CD14-positive monocyte (primary cell): ENCODE measurements around the gene RTN1. TPM values are rescaled to one million over a fixed set of nuclear protein-coding genes. Genes with fewer than 3 reads are reported as not detected.
A peak's percentile ranks its signal among the peaks of the same experiment; 100 is the strongest.

Experiments used
- DNase-seq, 3 donors: peaks; one replicate each; pipeline ENCODE4 v3.0.0-alpha.2; 2011 to 2022
- H2AFZ ChIP-seq: 2 replicates; pipeline ENCODE4 v1.6.0; 2012; ENCODE audit warnings: mild to moderate bottlenecking, low read depth, low read length, inconsistent platforms; ENCODE audit not compliant: insufficient read depth, poor library complexity, severe bottlenecking
- H3K27ac ChIP-seq, 2 donors: 1 replicate in 1 of 2; 2 replicates in 1 of 2; pipeline ENCODE4 v1.5.1; 2012 to 2013; ENCODE audit warnings: low read length in 2 of 2, control low read depth in 1 of 2, inconsistent platforms in 1 of 2, low read depth in 1 of 2, mild to moderate bottlenecking in 1 of 2
- H3K27me3 ChIP-seq, 2 donors: one replicate each; pipeline versions ENCODE4 v1.6.0 to v1.6.1; 2011 to 2013; ENCODE audit warnings: low read length in 2 of 2; ENCODE audit not compliant: control insufficient read depth in 2 of 2, insufficient read depth in 2 of 2
- H3K36me3 ChIP-seq, 2 donors: replicated peaks in 1 of 2; 1 replicate in 1 of 2; 2 replicates in 1 of 2; pipeline versions ENCODE4 v1.5.1 to v1.6.1; 2012 to 2013; ENCODE audit warnings: low read length in 2 of 2, control low read depth in 1 of 2, inconsistent platforms in 1 of 2, mild to moderate bottlenecking in 1 of 2; ENCODE audit not compliant: insufficient read depth in 2 of 2, control insufficient read depth in 1 of 2
- H3K4me1 ChIP-seq, 2 donors: 1 replicate in 1 of 2; 2 replicates in 1 of 2; pipeline versions ENCODE4 v1.5.1 to v1.6.1; 2012 to 2013; ENCODE audit warnings: low read length in 2 of 2, control low read depth in 1 of 2, inconsistent platforms in 1 of 2, mild to moderate bottlenecking in 1 of 2, moderate library complexity in 1 of 2; ENCODE audit not compliant: insufficient read depth in 2 of 2, control insufficient read depth in 1 of 2
- H3K4me2 ChIP-seq: replicated peaks from 2 replicates; pipeline ENCODE3; 2012; ENCODE audit warnings: low read length, moderate library complexity, mild to moderate bottlenecking; ENCODE audit not compliant: poor library complexity, severe bottlenecking; ENCODE audit errors: extremely low read depth
- H3K4me3 ChIP-seq, 3 experiments: fragments of 200-600 bp in 1 of 3; sonication (generic) in 1 of 3; replicated peaks in 1 of 3; 1 replicate in 2 of 3; 2 replicates in 1 of 3; pipeline ENCODE4 v1.5.1; 2011 to 2013; ENCODE audit warnings: low read length in 3 of 3, mild to moderate bottlenecking in 3 of 3, control low read depth in 2 of 3, low read depth in 2 of 3, inconsistent platforms in 1 of 3, moderate library complexity in 1 of 3
- H3K79me2 ChIP-seq: 2 replicates; pipeline ENCODE4 v1.6.0; 2012; ENCODE audit warnings: mild to moderate bottlenecking, control low read depth, inconsistent platforms, low read length, moderate library complexity; ENCODE audit not compliant: insufficient read depth
- H3K9ac ChIP-seq: 2 replicates; pipeline ENCODE4 v1.6.0; 2017; ENCODE audit warnings: low read length, mild to moderate bottlenecking; ENCODE audit not compliant: insufficient read depth, poor library complexity, severe bottlenecking
- H3K9me3 ChIP-seq, 2 donors: replicated peaks in 1 of 2; 1 replicate in 1 of 2; 2 replicates in 1 of 2; pipeline versions ENCODE4 v1.5.1 to v1.6.1; 2012 to 2013; ENCODE audit warnings: low read length in 2 of 2, control low read depth in 1 of 2; ENCODE audit not compliant: control insufficient read depth in 1 of 2, insufficient read depth in 1 of 2
- H4K20me1 ChIP-seq: 2 replicates; pipeline ENCODE4 v1.6.0; 2012; ENCODE audit warnings: mild to moderate bottlenecking, low read length, control low read depth, moderate library complexity; ENCODE audit not compliant: insufficient read depth
- H3K27ac Mint-ChIP-seq, 7 donors: one replicate each; pipeline ENCODE4 v1.8.0; 2020; ENCODE audit warnings: mild to moderate bottlenecking in 7 of 7, mixed read lengths in 7 of 7, moderate library complexity in 6 of 7, inconsistent platforms in 2 of 7
- H3K27me3 Mint-ChIP-seq, 3 donors: one replicate each; pipeline ENCODE4 v1.8.0; 2021 to 2022; ENCODE audit warnings: low read depth in 3 of 3, mild to moderate bottlenecking in 3 of 3, mixed read lengths in 3 of 3, moderate library complexity in 3 of 3, inconsistent platforms in 1 of 3
- H3K36me3 Mint-ChIP-seq, 2 donors: one replicate each; pipeline ENCODE4 v1.8.0; 2020; ENCODE audit warnings: mixed read lengths in 2 of 2, inconsistent platforms in 1 of 2, mild to moderate bottlenecking in 1 of 2
- H3K4me1 Mint-ChIP-seq: one replicate; pipeline ENCODE4 v1.8.0; 2020; ENCODE audit warnings: mild to moderate bottlenecking, mixed read lengths
- H3K4me3 Mint-ChIP-seq, 2 donors: one replicate each; pipeline ENCODE4 v1.8.0; 2020; ENCODE audit warnings: mild to moderate bottlenecking in 2 of 2, mixed read lengths in 2 of 2, moderate library complexity in 1 of 2
- H3K9me3 Mint-ChIP-seq, 7 donors: one replicate each; pipeline ENCODE4 v1.8.0; 2020 to 2022; ENCODE audit warnings: mixed read lengths in 7 of 7, mild to moderate bottlenecking in 6 of 7, moderate library complexity in 6 of 7, inconsistent platforms in 2 of 7
- WGBS: methylation state at CpG from one replicate; pipeline ENCODE4 v1.1.5; 2013; ENCODE audit warnings: missing lambda C conversion rate; ENCODE audit not compliant: insufficient coverage; 5-methylcytosine and 5-hydroxymethylcytosine counted together
- intact Hi-C, 2 donors: fragments of 100-400 bp; cut with micrococcal nuclease; formaldehyde crosslinking; loops; one replicate each; pipeline versions ENCODE4 v1.15.0 to v1.15.1; 2023
- polyA plus RNA-seq, 3 donors: library from polyadenylated mRNA; depleted of rRNA in 1 of 3; unstranded in 2 of 3; stranded (reverse) in 1 of 3; fragments of 300-500 nt in 2 of 3; fragments of >200 nt in 1 of 3; fragmentation: Illumina TruSeq in 2 of 3; gene quantifications; 1 replicate in 2 of 3; 2 replicates in 1 of 3; pipeline ENCODE4 v1.2.3, GENCODE V29; 2012 to 2021
- TF ChIP-seq, protein P1 (sequence below): fragments of 200-600 bp; IDR thresholded peaks from one replicate; pipeline ENCODE4 v1.8.0; 2022; ENCODE audit warnings: antibody characterized with exemption, mild to moderate bottlenecking

The RTN1 gene
- polyA plus RNA-seq, 3 donors = 40.2 to 75.1 (median 55.0) TPM

GRCh38 chr14:59771577-59771976, 99.0 kb downstream of the RTN1 start:
- no peaks in the 10 kb centered on the region for H3K79me2 ChIP-seq
- peaks cover 0 to 1% (median 0%) of the 10 kb centered on the region in 3 donors for H3K27me3 Mint-ChIP-seq
- no peaks in the 10 kb centered on the region for H3K9me3 ChIP-seq
- no peak overlapping the region for H3K4me3 Mint-ChIP-seq
- no peak overlapping the region for H3K27ac Mint-ChIP-seq
- peaks cover 7 to 17% of the 10 kb centered on the region in 2 donors for H3K4me1 ChIP-seq
- H3K4me2 ChIP-seq = no peak overlapping the region
- H4K20me1 ChIP-seq = peaks cover 37% of the 10 kb centered on the region
- H3K4me3 ChIP-seq = no peak overlapping the region
- no CpG with 5 or more reads among the region's 2 CpGs for WGBS
- H3K36me3 Mint-ChIP-seq = peaks cover 0 to 2% of the 10 kb centered on the region in 2 donors
- H3K4me1 Mint-ChIP-seq = peaks cover 14% of the 10 kb centered on the region
- intact Hi-C loops = no loop called here
- no peak overlapping the region for H3K27ac ChIP-seq
- H2AFZ ChIP-seq = no peak overlapping the region
- TF ChIP-seq, protein P1, sequence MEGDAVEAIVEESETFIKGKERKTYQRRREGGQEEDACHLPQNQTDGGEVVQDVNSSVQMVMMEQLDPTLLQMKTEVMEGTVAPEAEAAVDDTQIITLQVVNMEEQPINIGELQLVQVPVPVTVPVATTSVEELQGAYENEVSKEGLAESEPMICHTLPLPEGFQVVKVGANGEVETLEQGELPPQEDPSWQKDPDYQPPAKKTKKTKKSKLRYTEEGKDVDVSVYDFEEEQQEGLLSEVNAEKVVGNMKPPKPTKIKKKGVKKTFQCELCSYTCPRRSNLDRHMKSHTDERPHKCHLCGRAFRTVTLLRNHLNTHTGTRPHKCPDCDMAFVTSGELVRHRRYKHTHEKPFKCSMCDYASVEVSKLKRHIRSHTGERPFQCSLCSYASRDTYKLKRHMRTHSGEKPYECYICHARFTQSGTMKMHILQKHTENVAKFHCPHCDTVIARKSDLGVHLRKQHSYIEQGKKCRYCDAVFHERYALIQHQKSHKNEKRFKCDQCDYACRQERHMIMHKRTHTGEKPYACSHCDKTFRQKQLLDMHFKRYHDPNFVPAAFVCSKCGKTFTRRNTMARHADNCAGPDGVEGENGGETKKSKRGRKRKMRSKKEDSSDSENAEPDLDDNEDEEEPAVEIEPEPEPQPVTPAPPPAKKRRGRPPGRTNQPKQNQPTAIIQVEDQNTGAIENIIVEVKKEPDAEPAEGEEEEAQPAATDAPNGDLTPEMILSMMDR = no peak
- no peaks in the 10 kb centered on the region for H3K9me3 Mint-ChIP-seq
- no peaks in the 10 kb centered on the region for H3K27me3 ChIP-seq
- H3K36me3 ChIP-seq = no peaks in the 10 kb centered on the region
- DNase-seq = no peak
- H3K9ac ChIP-seq = no peak overlapping the region

GRCh38 chr14:59769586-59769985, 101.0 kb downstream of the RTN1 start:
- DNase-seq = no peak
- H3K27ac ChIP-seq = no peak overlapping the region
- TF ChIP-seq, protein P1 = no peak
- Mint-ChIP-seq H3K9me3 (peaks cover 0 to 3% (median 0%) of the 10 kb centered on the region in 7 donors), H3K4me3 (no peak overlapping the region), H3K36me3 (no peaks in the 10 kb centered on the region), H3K27ac (peak overlapping the region in 1 of 7 donors; percentile 40), H3K4me1 (peaks cover 14% of the 10 kb centered on the region), H3K27me3 (peaks cover 0 to 1% (median 1%) of the 10 kb centered on the region in 3 donors)
- no peak overlapping the region for H3K9ac ChIP-seq
- intact Hi-C loops = no loop called here
- peaks cover 7 to 17% of the 10 kb centered on the region in 2 donors for H3K4me1 ChIP-seq
- no peaks in the 10 kb centered on the region for H3K36me3 ChIP-seq
- no peak overlapping the region for H3K4me3 ChIP-seq
- WGBS = no CpG with 5 or more reads among the region's 2 CpGs
- no peak overlapping the region for H2AFZ ChIP-seq
- H3K4me2 ChIP-seq = no peak overlapping the region
- H3K79me2 ChIP-seq = no peaks in the 10 kb centered on the region
- no peaks in the 10 kb centered on the region for H3K27me3 ChIP-seq
- H3K9me3 ChIP-seq = no peaks in the 10 kb centered on the region
- H4K20me1 ChIP-seq = peaks cover 39% of the 10 kb centered on the region
